Measurements from ENCODE around the gene PDPK1.
"Not testable (repeated sequence)": the region's sequence is repeated elsewhere in the genome, so short reads cannot be mapped to it uniquely, and the experiment has no call there.

The PDPK1 gene

DNA sequence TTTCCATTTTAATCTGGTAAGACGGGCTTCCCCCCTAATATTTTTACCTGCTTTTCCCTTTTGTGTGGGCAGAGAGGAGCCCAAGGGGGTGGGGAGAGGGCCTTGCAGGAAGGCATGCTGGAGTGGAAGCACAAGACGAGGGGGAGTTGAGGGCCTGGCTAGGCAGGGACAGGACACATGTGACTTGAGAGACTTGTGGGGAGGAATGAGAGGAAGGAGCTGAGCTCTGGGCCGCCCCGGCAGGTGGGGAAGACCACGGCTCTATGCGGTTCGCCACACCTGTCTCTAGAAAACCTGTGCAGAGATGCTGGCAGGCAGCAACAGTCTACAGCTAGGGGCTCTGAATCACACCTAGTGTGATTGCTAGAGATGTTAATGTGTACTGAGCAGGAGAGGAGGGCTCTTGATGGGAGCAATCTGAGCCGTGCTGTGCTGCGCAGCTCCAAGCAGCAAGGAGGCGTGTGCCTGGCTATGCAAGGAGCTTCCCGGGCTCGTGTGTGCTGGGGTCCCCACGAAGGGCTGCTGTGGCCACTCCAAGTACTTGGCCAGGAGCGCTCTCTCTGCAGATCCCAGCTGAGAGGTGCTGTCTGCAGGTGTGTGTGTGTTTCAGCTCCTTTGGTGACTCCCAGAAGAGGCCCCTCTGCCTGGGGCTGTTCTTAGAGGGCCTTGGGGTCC lies 50.2 kb downstream of the PDPK1 start:
- DNase-seq (ENCODE audit: low read depth): no peak

DNA sequence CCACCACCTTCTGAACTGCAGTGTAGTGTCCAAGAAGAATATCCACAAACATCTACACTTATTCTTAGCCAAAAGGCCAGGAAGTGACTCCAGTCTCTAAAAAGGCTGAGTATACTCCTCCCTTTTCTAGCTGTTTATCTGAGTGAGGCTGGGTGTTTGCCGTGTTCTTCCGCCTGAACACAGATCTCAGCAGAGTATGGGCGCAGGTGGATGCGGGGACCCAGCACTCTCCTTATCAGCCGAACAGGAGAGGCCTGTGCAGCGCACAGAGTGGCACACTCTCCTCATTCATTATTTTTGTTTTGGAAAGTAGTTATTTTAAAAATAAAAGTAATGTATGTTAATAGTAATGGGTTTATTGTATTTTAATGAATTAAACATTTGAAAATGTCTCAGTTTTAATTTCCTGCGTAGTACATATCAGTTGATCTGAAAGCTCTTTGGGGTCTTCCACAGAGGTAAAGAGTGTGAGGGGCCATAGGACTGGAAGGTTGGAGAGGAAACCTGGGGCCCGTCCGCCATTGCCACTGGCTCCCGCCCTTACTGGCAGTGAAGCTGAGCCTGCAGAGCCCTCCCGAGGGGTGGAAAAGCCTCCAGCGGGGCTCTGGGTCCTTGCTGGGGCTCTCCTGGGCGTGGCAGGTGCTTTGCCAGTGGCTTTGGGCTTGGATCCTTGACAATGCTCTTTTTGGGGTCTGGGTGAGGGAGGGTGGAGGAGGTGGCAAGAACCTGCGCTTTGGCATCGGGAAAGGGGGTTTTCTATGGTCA lies 53.8 kb downstream of the PDPK1 start:
- no peak for DNase-seq (ENCODE audit: low read depth)

DNA sequence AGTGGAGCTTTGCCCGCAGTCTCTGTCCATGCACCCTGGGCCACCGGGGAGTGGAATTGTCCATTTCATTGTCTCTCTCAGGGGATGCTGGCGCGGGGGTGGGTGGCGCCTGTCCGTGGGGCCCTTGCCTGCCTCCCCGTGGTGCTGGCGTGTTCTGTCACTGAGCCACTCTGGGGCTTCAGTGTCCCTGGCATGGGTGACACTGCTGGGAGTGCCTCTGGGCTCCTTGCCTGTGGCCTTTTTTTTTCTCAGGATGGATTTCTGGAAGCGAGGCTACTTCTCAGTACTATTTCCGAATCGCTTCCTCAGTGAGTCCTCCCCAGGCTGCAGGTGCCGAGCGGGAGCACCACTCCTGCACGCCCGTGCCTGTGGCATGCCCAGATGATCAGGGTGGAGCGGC lies 55.0 kb downstream of the PDPK1 start:
- no peak for DNase-seq (ENCODE audit: low read depth)

- no peak for DNase-seq (ENCODE audit: low read depth)
Observed at GRCh38 chr16:2595393-2596205, 57.8 kb downstream of the PDPK1 start.

- no peak for DNase-seq (ENCODE audit: low read depth)
Observed at GRCh38 chr16:2596747-2597559, 59.1 kb downstream of the PDPK1 start.

- DNase-seq (ENCODE audit: low read depth): no peak
Observed at GRCh38 chr16:2597560-2597902, 59.7 kb downstream of the PDPK1 start.

DNA sequence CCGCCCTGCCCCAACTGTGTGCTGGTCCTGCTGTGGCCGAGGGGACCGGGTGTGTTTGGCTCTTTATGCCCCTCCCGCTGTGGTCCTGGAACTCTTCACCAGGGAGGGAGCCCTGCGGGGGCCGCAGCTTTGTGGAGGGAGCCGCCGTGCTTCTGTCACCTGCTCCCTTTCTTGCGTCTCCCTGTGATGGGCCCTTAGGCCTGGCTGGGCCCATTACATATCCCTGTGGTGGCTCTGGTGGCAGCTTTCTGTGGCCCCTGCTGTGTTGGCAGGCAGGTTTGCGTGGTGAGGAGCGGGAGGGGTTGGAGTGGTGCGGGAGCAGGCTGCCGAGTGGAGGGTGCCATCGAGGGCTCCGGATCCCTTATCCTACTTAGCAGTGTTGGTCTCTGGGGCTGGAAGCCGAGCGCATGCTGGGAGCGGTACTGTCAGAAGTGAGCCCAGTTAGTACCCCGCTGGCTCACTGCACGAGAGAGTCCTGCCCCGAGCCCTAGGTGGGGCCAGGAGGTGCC lies 60.4 kb downstream of the PDPK1 start:
- DNase-seq (ENCODE audit: low read depth): no peak

- DNase-seq (ENCODE audit: low read depth): no peak
Observed at GRCh38 chr16:2598723-2599122, 60.9 kb downstream of the PDPK1 start.

DNA sequence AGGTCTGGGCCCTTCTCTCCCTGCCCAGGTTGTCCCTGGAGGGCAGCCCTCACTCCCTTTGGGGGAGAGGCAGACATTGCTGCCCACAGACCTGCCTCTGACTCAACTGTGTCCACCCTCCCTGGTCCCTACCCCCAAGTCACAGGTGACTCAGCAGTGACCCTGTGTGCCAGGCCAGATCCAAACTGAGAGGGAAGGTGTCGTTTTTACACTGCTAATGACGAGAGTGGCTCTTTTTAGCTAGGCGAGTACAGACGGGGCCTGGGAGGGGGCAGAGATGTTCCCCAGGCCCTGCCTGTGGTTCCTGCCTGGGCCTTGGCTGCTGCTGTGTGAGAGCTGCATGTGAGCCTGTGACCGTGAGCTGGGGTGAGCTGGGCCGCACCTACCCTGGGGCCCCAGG lies 61.3 kb downstream of the PDPK1 start:
- not testable (repeated sequence) for DNase-seq (ENCODE audit: low read depth)

DNA sequence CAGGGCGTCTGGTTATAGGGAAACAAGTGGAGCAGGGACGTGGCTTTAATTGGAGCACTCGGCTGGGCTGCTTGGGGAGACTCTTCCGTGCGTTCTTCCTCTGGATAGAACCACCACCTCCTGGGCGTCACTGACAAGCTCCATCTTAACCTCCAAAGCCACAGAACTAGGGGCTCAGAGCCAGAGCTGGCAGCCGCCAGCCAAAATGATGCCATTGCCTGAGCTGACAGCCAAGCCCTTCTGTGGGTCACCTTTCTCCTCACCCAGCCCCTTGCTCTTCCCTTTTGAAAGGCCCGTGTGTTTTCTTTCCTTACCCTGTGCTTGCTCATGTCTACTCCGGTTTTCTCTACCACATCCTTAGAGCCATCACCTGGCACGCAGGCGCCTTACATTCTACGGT lies 62.0 kb downstream of the PDPK1 start:
- not testable (repeated sequence) for DNase-seq (ENCODE audit: low read depth)

DNA sequence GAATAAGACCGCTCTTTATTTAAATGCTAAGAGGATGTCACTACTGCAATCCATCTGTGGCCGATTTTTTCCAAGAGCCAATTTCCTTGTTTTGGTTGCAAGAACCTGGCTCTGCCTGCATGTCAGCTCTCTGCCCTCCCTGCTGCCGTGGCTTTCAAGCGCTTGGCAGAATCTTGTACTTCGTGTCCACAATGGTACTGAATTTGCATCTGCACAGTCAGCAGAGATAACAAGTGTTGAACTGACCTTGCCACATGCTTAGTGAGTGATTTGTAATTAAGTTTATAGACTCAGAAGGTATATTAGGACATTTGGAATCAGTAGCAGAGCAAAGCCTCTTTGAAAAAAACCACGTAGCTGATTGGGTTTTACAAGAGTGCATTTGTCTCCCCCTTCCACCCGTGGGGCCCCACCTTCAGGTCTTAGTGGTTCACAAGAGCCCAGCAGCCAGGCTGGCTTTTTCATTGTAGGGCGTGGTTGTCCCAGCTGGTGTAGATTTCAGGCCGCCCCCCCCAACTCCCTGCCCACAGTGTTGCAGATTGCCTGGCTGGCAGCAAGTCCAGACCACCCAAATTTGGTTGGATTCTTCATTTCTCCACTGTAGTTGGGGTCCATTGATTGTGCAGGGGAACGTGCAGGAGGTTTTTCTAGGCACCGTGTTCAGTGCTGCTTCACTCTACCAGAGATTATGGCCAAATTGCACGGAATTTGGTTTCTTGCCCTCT lies 63.6 kb downstream of the PDPK1 start:
- DNase-seq (ENCODE audit: low read depth): not testable (repeated sequence)

GRCh38 chr16:2602175-2602574 lies 64.4 kb downstream of the PDPK1 start:
- not testable (repeated sequence) for DNase-seq (ENCODE audit: low read depth)

- DNase-seq (ENCODE audit: low read depth): peak; percentile 89
Observed at GRCh38 chr16:2603165-2604015, 65.6 kb downstream of the PDPK1 start.

- DNase-seq (ENCODE audit: low read depth): not testable (repeated sequence)
Observed at GRCh38 chr16:2604016-2604369, 66.2 kb downstream of the PDPK1 start.

DNA sequence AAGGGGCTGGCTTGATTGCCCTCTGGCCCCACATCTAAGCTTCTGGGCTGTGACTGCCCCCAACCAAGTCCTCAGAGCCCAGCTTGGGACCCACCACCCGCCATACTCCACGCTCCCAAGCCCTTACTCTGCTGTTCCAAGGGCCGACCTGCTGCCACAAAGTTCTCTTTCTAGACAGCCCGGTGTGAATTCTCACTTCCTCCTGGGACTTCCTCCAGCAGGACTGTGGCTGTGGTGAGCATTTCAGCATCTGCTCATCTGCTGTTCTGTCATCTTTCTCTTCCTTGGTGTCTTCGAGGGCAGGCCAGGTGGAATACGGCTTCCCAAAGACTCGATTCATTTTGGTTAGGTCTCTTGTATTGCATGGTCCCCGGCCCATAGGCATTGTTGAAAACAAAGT lies 69.0 kb downstream of the PDPK1 start:
- not testable (repeated sequence) for DNase-seq (ENCODE audit: low read depth)

DNA sequence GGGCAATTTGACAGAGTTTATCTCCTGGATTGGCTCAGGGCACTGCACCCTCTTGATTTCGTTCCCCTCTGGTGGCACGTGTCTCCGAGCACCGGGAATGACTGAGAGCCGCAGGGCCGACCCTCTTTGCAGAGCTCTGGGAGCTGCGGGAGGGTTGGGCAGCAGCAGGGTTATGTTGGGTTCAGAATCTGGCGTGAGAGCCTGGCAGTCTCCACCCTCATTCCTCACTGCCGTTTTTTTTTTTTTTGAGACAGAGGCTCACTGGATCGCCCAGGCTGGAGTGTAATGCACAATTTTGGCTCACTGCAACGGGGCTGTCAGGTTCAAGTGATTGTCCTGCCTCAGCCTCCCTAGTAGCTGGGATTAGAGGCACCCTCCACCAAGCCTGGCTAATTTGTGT lies 71.5 kb downstream of the PDPK1 start:
- not testable (repeated sequence) for DNase-seq (ENCODE audit: low read depth)

DNA sequence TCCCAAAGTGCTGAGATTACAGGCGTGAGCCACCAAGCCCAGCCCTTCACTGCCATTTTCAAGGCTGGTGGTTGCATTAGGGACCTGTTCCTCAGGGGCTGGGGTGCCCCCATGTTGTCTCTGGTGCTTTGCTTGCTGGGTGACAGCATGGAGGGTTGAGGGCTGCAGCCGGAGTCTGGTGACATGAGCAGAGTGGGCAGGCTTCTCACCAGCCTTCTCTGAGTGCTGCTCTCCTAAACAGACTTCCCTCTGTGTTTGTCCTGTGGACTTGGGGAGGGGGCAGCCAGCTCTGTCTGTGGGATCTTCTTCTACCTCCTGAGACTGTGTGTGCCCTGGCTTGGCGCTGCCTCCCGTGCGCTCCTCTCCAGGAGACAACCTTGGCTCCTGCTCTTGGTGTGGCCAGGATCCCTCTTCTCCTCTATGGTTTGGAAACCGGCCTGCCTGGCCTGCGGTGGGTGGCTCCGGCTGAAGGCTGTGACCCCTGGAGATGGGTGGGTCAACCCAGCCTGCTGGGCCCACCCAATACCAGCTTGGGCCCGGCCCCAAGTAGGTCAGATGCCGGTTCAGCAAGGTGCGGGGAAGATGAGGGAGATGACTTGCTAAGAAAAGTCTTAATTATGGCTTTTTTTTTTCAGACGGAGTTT lies 72.1 kb downstream of the PDPK1 start:
- no peak for DNase-seq (ENCODE audit: low read depth)

DNA sequence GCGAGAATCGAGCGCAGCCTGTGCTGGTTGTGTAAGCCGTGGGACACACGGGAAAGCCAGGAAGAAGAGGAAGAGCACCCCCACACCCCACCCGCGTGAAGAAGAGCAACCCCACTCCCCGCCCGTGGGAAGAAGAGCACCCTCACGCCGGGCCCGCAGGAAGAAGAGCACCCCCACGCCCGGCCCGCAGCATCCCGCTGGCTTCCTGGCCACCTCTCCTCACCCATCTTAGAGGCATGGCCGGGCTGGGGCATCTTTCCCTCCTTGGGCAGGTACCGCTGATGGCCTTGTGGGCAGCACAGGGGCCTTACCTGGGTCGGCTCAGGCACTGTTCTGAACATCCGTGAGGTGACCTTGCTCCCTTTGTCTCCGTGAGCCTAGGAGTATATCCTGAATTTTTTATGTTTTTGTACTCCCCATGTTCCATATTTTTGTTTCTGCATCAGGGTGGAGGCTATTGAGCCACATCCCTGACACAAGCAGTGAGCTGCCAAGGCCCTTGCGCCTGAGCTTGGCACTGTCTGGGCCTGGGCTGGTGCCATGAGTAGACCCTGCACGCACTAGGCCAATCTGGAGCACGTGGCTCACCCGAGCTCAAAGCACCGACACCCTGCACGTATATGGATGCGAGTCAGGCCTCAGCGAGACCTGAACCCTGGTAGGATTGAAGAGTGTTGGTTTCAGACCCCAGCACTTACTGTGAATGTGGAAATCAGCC lies 73.1 kb downstream of the PDPK1 start:
- DNase-seq (ENCODE audit: low read depth): no peak

GRCh38 chr16:2611499-2611862 lies 73.7 kb downstream of the PDPK1 start:
- no peak for DNase-seq (ENCODE audit: low read depth)

Measured in HS-27A (cell line).